Panc1 (cell line): ENCODE measurements around the gene PRRT4. TPM values are rescaled to one million over a fixed set of nuclear protein-coding genes. Genes with fewer than 3 reads are reported as not detected.

Experiments used
- ATAC-seq: fragments of 200-7000 bp; cut with Tn5 transposase; 2 replicates; pipeline ENCODE4 v1.9.1; 2020; ENCODE audit warnings: mild to moderate bottlenecking, moderate library complexity
- BruUV-seq: library from RNA; stranded (reverse); fragments of 400-500 nt; replicated peaks from 2 replicates; lab custom pipeline; 2021; lab: Mats Ljungman, UMichigan
- CTCF ChIA-PET: fragments of 300-600 bp; sonication (Branson Sonifier 250); formaldehyde crosslinking; loops from one replicate; lab custom pipeline; 2022; ENCODE audit warnings: antibody characterized with exemption; lab: Charles Lee
- POLR2A ChIA-PET: fragments of 300-600 bp; sonication (Branson Sonifier 250); formaldehyde crosslinking; loops from one replicate; lab custom pipeline; 2022; ENCODE audit warnings: antibody characterized with exemption; lab: Charles Lee
- DNase-seq: peaks from one replicate; pipeline ENCODE4 v3.0.0-alpha.2; 2010; ENCODE audit warnings: low read depth, low spot score
- H3K27ac ChIP-seq: 2 replicates; pipeline ENCODE4 v1.5.1; 2011; ENCODE audit warnings: mild to moderate bottlenecking, low read length, inconsistent platforms
- H3K27me3 ChIP-seq: fragments of 200-500 bp; sonication (Bioruptor generic); 2 replicates; pipeline ENCODE4 v1.6.0; 2014; ENCODE audit warnings: low read length, inconsistent platforms; ENCODE audit not compliant: control insufficient read depth, insufficient read depth
- H3K36me3 ChIP-seq: fragments of 200-500 bp; sonication (Bioruptor generic); 2 replicates; pipeline ENCODE4 v1.5.1; 2014; ENCODE audit warnings: inconsistent platforms, mild to moderate bottlenecking, low read length, moderate library complexity; ENCODE audit not compliant: control insufficient read depth, insufficient read depth
- H3K4me1 ChIP-seq: 2 replicates; pipeline ENCODE4 v1.5.1; 2011; ENCODE audit warnings: inconsistent platforms, mild to moderate bottlenecking, low read length, moderate library complexity; ENCODE audit not compliant: control insufficient read depth, insufficient read depth
- H3K4me3 ChIP-seq, 2 experiments: 2 replicates each; pipeline ENCODE4 v1.5.1; 2011 to 2012; ENCODE audit warnings: low read depth in 2 of 2, low read length in 2 of 2, mild to moderate bottlenecking in 2 of 2, inconsistent platforms in 1 of 2, moderate library complexity in 1 of 2
- H3K9me3 ChIP-seq: fragments of 200-500 bp; sonication (Bioruptor generic); 2 replicates; pipeline ENCODE4 v1.5.1; 2014; ENCODE audit warnings: low read depth, mild to moderate bottlenecking, inconsistent platforms, low read length, moderate library complexity; ENCODE audit not compliant: control insufficient read depth, insufficient read depth
- CTCF ChIP-seq: fragments of 450-650 bp; IDR thresholded peaks from 2 replicates; pipeline ENCODE4 v1.5.1; 2017; ENCODE audit warnings: mild to moderate bottlenecking
- POLR2AphosphoS5 ChIP-seq: IDR thresholded peaks from 2 replicates; pipeline ENCODE4 v1.6.1; 2012; ENCODE audit warnings: mild to moderate bottlenecking, low read depth, low read length, moderate library complexity
- REST ChIP-seq, 2 experiments: IDR thresholded peaks; 2 replicates each; pipeline ENCODE4 v1.6.1; 2011 to 2012; ENCODE audit warnings: low read depth in 2 of 2, control low read depth in 1 of 2, low read length in 1 of 2, mild to moderate bottlenecking in 1 of 2, moderate library complexity in 1 of 2; ENCODE audit not compliant: insufficient read depth in 1 of 2
- SIN3A ChIP-seq: IDR thresholded peaks from 2 replicates; pipeline ENCODE4 v1.6.1; 2012; ENCODE audit warnings: low read depth, mild to moderate bottlenecking, low read length, moderate library complexity, borderline replicate concordance; ENCODE audit not compliant: insufficient read depth
- TCF7L2 ChIP-seq: IDR thresholded peaks from 2 replicates; pipeline ENCODE4 v1.6.1; 2011; ENCODE audit warnings: mild to moderate bottlenecking, low read depth, low read length, inconsistent platforms
- in situ Hi-C: cut with HindIII; loops from 2 replicates; pipeline ENCODE4 v1.10.0; 2016; ENCODE audit warnings: low sequenced_read_pairs, low pct_unique_long_range_greater_than_20kb
- intact Hi-C: fragments of 100-400 bp; cut with micrococcal nuclease; formaldehyde crosslinking; loops from one replicate; pipeline ENCODE4 v1.10.0; 2022; ENCODE audit not compliant: unreplicated experiment
- total RNA-seq: library from RNA; stranded (reverse); gene quantifications from one replicate; pipeline ENCODE4 v1.2.1, GENCODE V29; 2021; ENCODE audit not compliant: unreplicated experiment

PRRT4 gene
- total RNA-seq, 1 experiment from 2014 or later: 0.77 TPM

GRCh38 chr7:128391805-128392204 is 30.3 kb upstream of the PRRT4 start:
- POLR2A ChIA-PET: no interaction called here
- Histone ChIP-seq H3K9me3 (no peaks in the 10 kb centered on the region), H3K4me1 (0 out of 2 replicates have a peak, but pooled peaks cover 5% of the 10 kb centered on the region), H3K27ac (no peak overlapping the region), H3K4me3 (no peak overlapping the region), H3K27me3 (no peaks in the 10 kb centered on the region), H3K36me3 (peaks cover 1% of the 10 kb centered on the region; the same call in 1 of the 2 replicates)
- no peak for DNase-seq
- TF ChIP-seq CTCF: no peak
- no peak for TF ChIP-seq TCF7L2
- no peak for TF ChIP-seq REST (IDR thresholded peaks at IDR 0.05; ENCODE audit: insufficient read depth in 1 of 2, low read depth in 2 of 2, low read length in 1 of 2)
- TF ChIP-seq SIN3A: no peak
- TF ChIP-seq POLR2AphosphoS5: no peak
- no TSS peak for BruUV-seq
- intact Hi-C loops (no loop called here), in situ Hi-C loops (no loop called here)
- no peak for ATAC-seq
- CTCF ChIA-PET: no interaction called here

GRCh38 chr7:128390871-128391565 is 29.5 kb upstream of the PRRT4 start:
- no peak for ATAC-seq
- intact Hi-C loops: no loop called here
- CTCF ChIA-PET: interaction anchor here (1.0 kb wide), 1 partner anchor 44 kb away, joined by 5 read pairs; no protein-coding TSS in a partner anchor
- Histone ChIP-seq H3K27ac (no peak overlapping the region), H3K4me3 (no peak overlapping the region), H3K36me3 (no peaks in the 10 kb centered on the region; the same call in 1 of the 2 replicates), H3K27me3 (no peaks in the 10 kb centered on the region), H3K4me1 (0 out of 2 replicates have a peak, but pooled peaks cover 5% of the 10 kb centered on the region), H3K9me3 (no peaks in the 10 kb centered on the region)
- TF ChIP-seq SIN3A (no peak), CTCF (no peak), TCF7L2 (no peak), POLR2AphosphoS5 (no peak), REST (IDR thresholded peaks at IDR 0.05; ENCODE audit: insufficient read depth in 1 of 2, low read depth in 2 of 2, low read length in 1 of 2) (no peak)
- POLR2A ChIA-PET: no interaction called here
- BruUV-seq: no TSS peak
- in situ Hi-C loops: no loop called here
- no peak for DNase-seq
